ENCODE data around the gene NFASC. TPM values are rescaled to one million over a fixed set of nuclear protein-coding genes. Genes with fewer than 3 reads are reported as not detected.

NFASC gene
- total RNA-seq, 2 donors from 2014 or later: 27.7 to 45.9 TPM

DNA sequence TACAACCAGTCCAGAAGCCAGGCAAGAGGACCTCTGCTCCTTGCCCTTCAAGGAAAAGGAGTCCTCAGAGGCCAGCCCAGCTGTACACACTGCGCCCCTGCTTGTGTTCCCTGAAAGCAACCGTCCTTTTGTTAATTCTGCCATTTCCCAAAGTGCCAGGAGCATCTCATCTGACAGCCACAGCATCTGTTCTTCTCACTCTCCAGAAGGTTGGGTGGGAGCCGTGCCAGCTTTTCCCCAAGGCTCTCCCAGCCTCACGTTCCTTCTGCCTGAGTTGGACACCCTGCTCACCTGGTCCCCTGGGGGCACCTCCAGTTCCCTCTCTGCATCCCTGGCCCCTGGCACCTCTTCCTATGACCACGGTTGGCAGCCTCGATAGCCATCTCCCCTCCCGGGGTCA is 161.8 kb downstream of the NFASC start:
- Histone ChIP-seq H3K4me1 (ENCODE audit: control insufficient read depth, insufficient read depth, low read length) (peaks cover 2% of the 10 kb centered on the region), H3K27ac (ENCODE audit: low read depth, low read length) (no peak overlapping the region), H3K4me3 (ENCODE audit: low read length) (no peak overlapping the region), H3K9me3 (ENCODE audit: control insufficient read depth, low read length) (no peaks in the 10 kb centered on the region), H3K36me3 (ENCODE audit: control insufficient read depth, insufficient read depth, low read length) (no peaks in the 10 kb centered on the region), H3K27me3 (ENCODE audit: control insufficient read depth, insufficient read depth, low read length, poor library complexity, severe bottlenecking) (peaks cover 12% of the 10 kb centered on the region), H3K9ac (ENCODE audit: extremely low read depth, low read length, poor library complexity, severe bottlenecking) (no peak overlapping the region)
- no peak for DNase-seq
- no peak overlapping the region for H3K4me3 Mint-ChIP-seq
- no peak for TF ChIP-seq CTCF (conservative IDR thresholded peaks at IDR 0.05)
- no peaks in the 10 kb centered on the region for H3K36me3 Mint-ChIP-seq (ENCODE audit: low read depth)
- peaks cover 9% of the 10 kb centered on the region for H3K4me1 Mint-ChIP-seq
- WGBS, 2 experiments (ENCODE audit: insufficient coverage in 1 of 2, insufficient read length in 1 of 2): 92 to 94% methylated on average over 7 of the region's 7 CpGs
- H3K27me3 Mint-ChIP-seq (ENCODE audit: insufficient read depth): peaks cover 25% of the 10 kb centered on the region
- H3K27ac Mint-ChIP-seq: no peak overlapping the region
- no peaks in the 10 kb centered on the region for H3K9me3 Mint-ChIP-seq

DNA sequence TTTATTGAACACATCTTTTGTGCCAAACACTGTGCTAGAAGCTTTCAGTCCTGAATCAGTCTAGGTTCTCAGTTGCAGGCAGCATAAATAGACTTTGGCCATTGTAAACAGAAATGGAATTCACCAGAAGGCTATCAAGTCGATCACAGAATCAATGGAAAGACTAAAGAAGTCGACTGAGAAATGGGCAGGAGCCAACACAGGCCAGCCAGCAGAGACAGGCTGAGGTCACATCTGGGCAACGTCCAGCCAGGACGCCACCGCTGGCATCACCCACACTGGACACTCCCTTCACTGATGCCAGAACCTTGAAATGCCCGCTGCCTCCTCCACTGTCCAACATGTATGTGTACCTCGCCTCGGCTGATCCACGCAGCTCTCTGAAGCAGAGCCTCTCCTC is 166.9 kb downstream of the NFASC start:
- Mint-ChIP-seq H3K36me3 (ENCODE audit: low read depth) (no peaks in the 10 kb centered on the region), H3K27ac (no peak overlapping the region), H3K4me3 (no peak overlapping the region), H3K27me3 (ENCODE audit: insufficient read depth) (peaks cover 58% of the 10 kb centered on the region), H3K9me3 (no peaks in the 10 kb centered on the region), H3K4me1 (peaks cover 2% of the 10 kb centered on the region)
- 94 to 97% methylated on average over 9 of the region's 9 CpGs for WGBS, 2 experiments (ENCODE audit: insufficient coverage in 1 of 2, insufficient read length in 1 of 2)
- Histone ChIP-seq H3K27me3 (ENCODE audit: control insufficient read depth, insufficient read depth, low read length, poor library complexity, severe bottlenecking) (peaks cover 40% of the 10 kb centered on the region), H3K9me3 (ENCODE audit: control insufficient read depth, low read length) (no peaks in the 10 kb centered on the region), H3K27ac (ENCODE audit: low read depth, low read length) (no peak overlapping the region), H3K4me3 (ENCODE audit: low read length) (no peak overlapping the region), H3K4me1 (ENCODE audit: control insufficient read depth, insufficient read depth, low read length) (peaks cover 2% of the 10 kb centered on the region), H3K36me3 (ENCODE audit: control insufficient read depth, insufficient read depth, low read length) (no peaks in the 10 kb centered on the region), H3K9ac (ENCODE audit: extremely low read depth, low read length, poor library complexity, severe bottlenecking) (no peak overlapping the region)
- no peak for TF ChIP-seq CTCF (conservative IDR thresholded peaks at IDR 0.05)
- DNase-seq: no peak

DNA sequence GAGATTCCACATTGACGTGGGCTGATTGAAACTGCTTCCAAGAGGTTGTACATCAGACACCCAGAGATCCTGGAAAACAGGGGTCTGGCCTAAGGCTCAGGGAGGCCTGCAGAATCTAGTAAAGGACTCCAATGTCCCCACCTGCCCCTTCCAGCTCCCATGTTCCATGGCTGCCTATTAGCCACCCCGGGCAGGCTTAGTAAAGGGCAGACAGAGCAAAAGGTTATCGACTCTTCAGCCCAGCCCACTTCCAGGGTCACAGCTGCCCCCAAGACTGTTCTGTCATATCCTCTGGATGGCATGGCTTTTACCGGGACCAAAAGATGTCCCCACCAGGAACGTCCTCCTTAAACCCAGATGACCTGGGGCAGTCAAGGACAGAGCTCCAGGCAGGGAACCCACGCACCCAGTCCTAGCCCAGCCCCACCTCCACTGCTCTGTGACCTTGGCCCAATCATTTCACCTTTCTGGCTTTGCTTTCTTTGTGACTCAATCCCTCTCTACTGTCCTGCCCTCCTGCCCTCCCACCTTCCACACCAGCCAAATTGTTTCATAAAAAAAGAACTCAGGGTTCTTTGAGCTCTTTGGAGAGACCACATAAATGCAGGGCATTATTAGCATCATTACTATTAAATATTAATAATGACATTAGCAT is 167.6 kb downstream of the NFASC start:
- WGBS, 2 experiments (ENCODE audit: insufficient coverage in 1 of 2, insufficient read length in 1 of 2): 88 to 98% methylated on average over 4 to 6 of the region's 6 CpGs
- no peak overlapping the region for H3K9ac ChIP-seq (ENCODE audit: extremely low read depth, low read length, poor library complexity, severe bottlenecking)
- no peaks in the 10 kb centered on the region for H3K9me3 ChIP-seq (ENCODE audit: control insufficient read depth, low read length)
- no peaks in the 10 kb centered on the region for H3K36me3 ChIP-seq (ENCODE audit: control insufficient read depth, insufficient read depth, low read length)
- Mint-ChIP-seq H3K9me3 (no peaks in the 10 kb centered on the region), H3K4me3 (no peak overlapping the region), H3K36me3 (ENCODE audit: low read depth) (no peaks in the 10 kb centered on the region), H3K4me1 (no peaks in the 10 kb centered on the region), H3K27ac (no peak overlapping the region), H3K27me3 (ENCODE audit: insufficient read depth) (peaks cover 59% of the 10 kb centered on the region)
- no peak overlapping the region for H3K4me3 ChIP-seq (ENCODE audit: low read length)
- H3K27ac ChIP-seq (ENCODE audit: low read depth, low read length): no peak overlapping the region
- peaks cover 44% of the 10 kb centered on the region for H3K27me3 ChIP-seq (ENCODE audit: control insufficient read depth, insufficient read depth, low read length, poor library complexity, severe bottlenecking)
- H3K4me1 ChIP-seq (ENCODE audit: control insufficient read depth, insufficient read depth, low read length): peaks cover 2% of the 10 kb centered on the region
- no peak for DNase-seq
- no peak for TF ChIP-seq CTCF (conservative IDR thresholded peaks at IDR 0.05)
